Mesendoderm (in vitro differentiated cells): ENCODE data around the gene OFD1.
A peak's percentile ranks its signal among the peaks of the same experiment; 100 is the strongest.

Experiments used
- DNase-seq: peaks from one replicate; pipeline ENCODE4 v3.0.0; 2013
- H2AK5ac ChIP-seq: 2 replicates; pipeline ENCODE4 v1.6.1; 2013; ENCODE audit warnings: low read length, inconsistent platforms
- H2BK120ac ChIP-seq: 2 replicates; pipeline ENCODE4 v1.6.1; 2013; ENCODE audit warnings: low read depth, mild to moderate bottlenecking, low read length, moderate library complexity, mixed read lengths
- H2BK15ac ChIP-seq: replicated peaks from 2 replicates; pipeline ENCODE4 v1.6.1; 2013; ENCODE audit warnings: low read depth, mild to moderate bottlenecking, moderate library complexity
- H2BK5ac ChIP-seq: 2 replicates; pipeline ENCODE4 v1.6.1; 2013; ENCODE audit warnings: low read length, inconsistent platforms
- H3K18ac ChIP-seq: 2 replicates; pipeline ENCODE4 v1.6.1; 2013; ENCODE audit warnings: mild to moderate bottlenecking, low read length, mixed read lengths
- H3K23ac ChIP-seq: one replicate; pipeline ENCODE4 v1.6.1; 2013; ENCODE audit warnings: low read length
- H3K27ac ChIP-seq: 2 replicates; pipeline ENCODE4 v1.5.1; 2013; ENCODE audit warnings: low read depth, mild to moderate bottlenecking, inconsistent platforms, low read length, moderate library complexity
- H3K27me3 ChIP-seq: 2 replicates; pipeline ENCODE4 v1.6.1; 2013; ENCODE audit warnings: low read length, control low read depth, mild to moderate bottlenecking, inconsistent platforms; ENCODE audit not compliant: insufficient read depth, poor library complexity
- H3K36me3 ChIP-seq: 2 replicates; pipeline ENCODE4 v1.6.1; 2013; ENCODE audit warnings: low read length, inconsistent platforms; ENCODE audit not compliant: control insufficient read depth, insufficient read depth
- H3K4ac ChIP-seq: one replicate; pipeline ENCODE4 v1.6.1; 2013; ENCODE audit warnings: low read depth, mild to moderate bottlenecking, low read length, moderate library complexity
- H3K4me1 ChIP-seq: 2 replicates; pipeline ENCODE4 v1.6.1; 2013; ENCODE audit warnings: low read depth, low read length, inconsistent platforms; ENCODE audit not compliant: control insufficient read depth
- H3K4me2 ChIP-seq: 2 replicates; pipeline ENCODE4 v1.6.1; 2013; ENCODE audit warnings: low read length
- H3K4me3 ChIP-seq: 2 replicates; pipeline ENCODE4 v1.5.1; 2013; ENCODE audit warnings: mild to moderate bottlenecking, low read length
- H3K56ac ChIP-seq: one replicate; pipeline ENCODE4 v1.6.1; 2013; ENCODE audit warnings: low read length
- H3K79me1 ChIP-seq: 2 replicates; pipeline ENCODE4 v1.6.1; 2013; ENCODE audit warnings: low read length, inconsistent platforms
- H3K79me2 ChIP-seq: 2 replicates; pipeline ENCODE4 v1.6.1; 2013; ENCODE audit warnings: mild to moderate bottlenecking, low read length; ENCODE audit not compliant: control insufficient read depth, insufficient read depth
- H3K9ac ChIP-seq: 2 replicates; pipeline ENCODE4 v1.6.1; 2013; ENCODE audit warnings: low read length, inconsistent platforms
- H4K5ac ChIP-seq: one replicate; pipeline ENCODE4 v1.6.1; 2013; ENCODE audit warnings: low read length
- H4K8ac ChIP-seq: one replicate; pipeline ENCODE4 v1.6.1; 2013; ENCODE audit warnings: low read depth, mild to moderate bottlenecking, control low read depth, low read length, moderate library complexity
- WGBS: extraction: QIAGEN DNeasy Blood & Tissue Kit; methylation state at CpG from one replicate; pipeline ENCODE4 v1.1.7; 2013; ENCODE audit warnings: low lambda C conversion rate, missing lambda C conversion rate; ENCODE audit not compliant: insufficient coverage; ENCODE audit errors: extremely low coverage; 5-methylcytosine and 5-hydroxymethylcytosine counted together

OFD1 gene

GRCh38 chrX:13755254-13755653 is 20.7 kb downstream of the OFD1 start:
- Histone ChIP-seq H2BK120ac (no peak overlapping the region), H3K9ac (no peak overlapping the region), H3K27me3 (no peaks in the 10 kb centered on the region), H2AK5ac (no peak overlapping the region), H3K27ac (no peak overlapping the region), H2BK5ac (no peak overlapping the region), H3K4me1 (no peaks in the 10 kb centered on the region), H3K79me1 (no peaks in the 10 kb centered on the region), H3K56ac (no peak overlapping the region), H3K4ac (no peak overlapping the region), H3K18ac (no peak overlapping the region), H3K79me2 (no peaks in the 10 kb centered on the region), H3K23ac (no peak overlapping the region), H3K4me2 (no peak overlapping the region), H4K5ac (no peak overlapping the region), H2BK15ac (no peak overlapping the region), H4K8ac (no peak overlapping the region), H3K4me3 (no peak overlapping the region), H3K36me3 (no peaks in the 10 kb centered on the region)
- peak; percentile 47 for DNase-seq
- no CpG with 5 or more reads among the region's 1 CpG for WGBS

GRCh38 chrX:13756381-13756780 is 21.8 kb downstream of the OFD1 start:
- Histone ChIP-seq H2AK5ac (no peak overlapping the region), H3K56ac (no peak overlapping the region), H3K23ac (no peak overlapping the region), H3K27me3 (no peaks in the 10 kb centered on the region), H2BK5ac (no peak overlapping the region), H2BK15ac (no peak overlapping the region), H2BK120ac (no peak overlapping the region), H3K79me2 (no peaks in the 10 kb centered on the region), H3K27ac (no peak overlapping the region), H3K4me3 (no peak overlapping the region), H3K79me1 (no peaks in the 10 kb centered on the region), H4K5ac (no peak overlapping the region), H3K9ac (no peak overlapping the region), H3K4me1 (no peaks in the 10 kb centered on the region), H4K8ac (no peak overlapping the region), H3K4me2 (no peak overlapping the region), H3K36me3 (no peaks in the 10 kb centered on the region), H3K18ac (no peak overlapping the region), H3K4ac (no peak overlapping the region)
- DNase-seq, result no peak
- no CpG with 5 or more reads among the region's 4 CpGs for WGBS

- no peak overlapping the region for H2AK5ac ChIP-seq
- no CpG with 5 or more reads among the region's 8 CpGs for WGBS
- H3K4me2 ChIP-seq, result no peak overlapping the region
- no peaks in the 10 kb centered on the region for H3K36me3 ChIP-seq
- H3K4me3 ChIP-seq, result no peak overlapping the region
- H3K18ac ChIP-seq, result no peak overlapping the region
- no peaks in the 10 kb centered on the region for H3K4me1 ChIP-seq
- DNase-seq, result no peak
- no peak overlapping the region for H2BK5ac ChIP-seq
- H3K79me1 ChIP-seq, result no peaks in the 10 kb centered on the region
- H3K27ac ChIP-seq, result no peak overlapping the region
- no peak overlapping the region for H3K4ac ChIP-seq
- H3K9ac ChIP-seq, result no peak overlapping the region
- H3K56ac ChIP-seq, result no peak overlapping the region
- H3K23ac ChIP-seq, result no peak overlapping the region
- no peaks in the 10 kb centered on the region for H3K27me3 ChIP-seq
- H4K5ac ChIP-seq, result no peak overlapping the region
- no peak overlapping the region for H2BK15ac ChIP-seq
- no peak overlapping the region for H2BK120ac ChIP-seq
- H3K79me2 ChIP-seq, result no peaks in the 10 kb centered on the region
- H4K8ac ChIP-seq, result no peak overlapping the region
These were observed 24.7 kb downstream of the OFD1 start for GRCh38 chrX:13759152-13759718.

- no peak overlapping the region for H3K23ac ChIP-seq
- H3K4me3 ChIP-seq, result no peak overlapping the region
- WGBS, result no CpG with 5 or more reads among the region's 13 CpGs
- DNase-seq, result no peak
- no peak overlapping the region for H3K4ac ChIP-seq
- H3K36me3 ChIP-seq, result no peaks in the 10 kb centered on the region
- H3K79me2 ChIP-seq, result no peaks in the 10 kb centered on the region
- no peak overlapping the region for H4K8ac ChIP-seq
- no peak overlapping the region for H3K9ac ChIP-seq
- H4K5ac ChIP-seq, result no peak overlapping the region
- H3K4me2 ChIP-seq, result no peak overlapping the region
- H2BK5ac ChIP-seq, result no peak overlapping the region
- H3K18ac ChIP-seq, result no peak overlapping the region
- no peaks in the 10 kb centered on the region for H3K4me1 ChIP-seq
- H2BK15ac ChIP-seq, result no peak overlapping the region
- no peak overlapping the region for H2BK120ac ChIP-seq
- H3K27ac ChIP-seq, result no peak overlapping the region
- H3K27me3 ChIP-seq, result no peaks in the 10 kb centered on the region
- H3K56ac ChIP-seq, result no peak overlapping the region
- no peak overlapping the region for H2AK5ac ChIP-seq
- H3K79me1 ChIP-seq, result no peaks in the 10 kb centered on the region
These were observed 25.9 kb downstream of the OFD1 start for GRCh38 chrX:13760426-13760825.

GRCh38 chrX:13761606-13762414 is 27.3 kb downstream of the OFD1 start:
- H2BK120ac ChIP-seq, result no peak overlapping the region
- H2BK5ac ChIP-seq, result no peak overlapping the region
- H3K4me1 ChIP-seq, result no peaks in the 10 kb centered on the region
- no peak overlapping the region for H3K23ac ChIP-seq
- no CpG with 5 or more reads among the region's 7 CpGs for WGBS
- H3K36me3 ChIP-seq, result no peaks in the 10 kb centered on the region
- no peak overlapping the region for H3K27ac ChIP-seq
- no peak overlapping the region for H3K56ac ChIP-seq
- H2BK15ac ChIP-seq, result no peak overlapping the region
- H3K9ac ChIP-seq, result no peak overlapping the region
- H3K4me2 ChIP-seq, result no peak overlapping the region
- H4K8ac ChIP-seq, result no peak overlapping the region
- no peaks in the 10 kb centered on the region for H3K79me2 ChIP-seq
- DNase-seq, result peak; percentile 54
- no peaks in the 10 kb centered on the region for H3K27me3 ChIP-seq
- no peak overlapping the region for H4K5ac ChIP-seq
- no peaks in the 10 kb centered on the region for H3K79me1 ChIP-seq
- H3K4ac ChIP-seq, result no peak overlapping the region
- no peak overlapping the region for H3K18ac ChIP-seq
- no peak overlapping the region for H2AK5ac ChIP-seq
- no peak overlapping the region for H3K4me3 ChIP-seq
